ENCODE data around the gene IRAK3. TPM values are rescaled to one million over a fixed set of nuclear protein-coding genes. Genes with fewer than 3 reads are reported as not detected.

IRAK3 gene
- total RNA-seq, 1 donor from 2014 or later = 0.32 TPM

GRCh38 chr12:66247741-66248140 is 58.7 kb downstream of the IRAK3 start:
- DNase-seq (ENCODE audit: low read depth) = no peak

GRCh38 chr12:66251049-66251448 is 62.0 kb downstream of the IRAK3 start:
- DNase-seq (ENCODE audit: low read depth) = no peak

GRCh38 chr12:66252771-66253170 is 63.8 kb downstream of the IRAK3 start:
- DNase-seq (ENCODE audit: low read depth) = no peak

GRCh38 chr12:66255737-66256136 is 66.7 kb downstream of the IRAK3 start:
- no peak for DNase-seq (ENCODE audit: low read depth)

GRCh38 chr12:66258011-66258410 is 69.0 kb downstream of the IRAK3 start:
- DNase-seq (ENCODE audit: low read depth) = peak; percentile 18

- DNase-seq (ENCODE audit: low read depth) = no peak
Observed at GRCh38 chr12:66262737-66263136, 73.7 kb downstream of the IRAK3 start.

- no peak for DNase-seq (ENCODE audit: low read depth)
Observed at GRCh38 chr12:66268562-66268961, 79.5 kb downstream of the IRAK3 start.

GRCh38 chr12:66269142-66269541 is 80.1 kb downstream of the IRAK3 start:
- DNase-seq (ENCODE audit: low read depth) = no peak

GRCh38 chr12:66269757-66270383 is 80.9 kb downstream of the IRAK3 start:
- peak; percentile 51 for DNase-seq (ENCODE audit: low read depth)

- DNase-seq (ENCODE audit: low read depth) = no peak
Observed at GRCh38 chr12:66270613-66271012, 81.6 kb downstream of the IRAK3 start.

- DNase-seq (ENCODE audit: low read depth) = no peak
Observed at GRCh38 chr12:66272650-66273049, 83.6 kb downstream of the IRAK3 start.

GRCh38 chr12:66273147-66273546 is 84.1 kb downstream of the IRAK3 start:
- no peak for DNase-seq (ENCODE audit: low read depth)

- DNase-seq (ENCODE audit: low read depth) = no peak
Observed at GRCh38 chr12:66275040-66275439, 86.0 kb downstream of the IRAK3 start.

- peak; percentile 29 for DNase-seq (ENCODE audit: low read depth)
Observed at GRCh38 chr12:66279123-66279712, 90.2 kb downstream of the IRAK3 start.

- DNase-seq (ENCODE audit: low read depth) = no peak
Observed at GRCh38 chr12:66280561-66280960, 91.5 kb downstream of the IRAK3 start.

GRCh38 chr12:66282244-66282643 is 93.2 kb downstream of the IRAK3 start:
- no peak for DNase-seq (ENCODE audit: low read depth)

GRCh38 chr12:66287275-66287674 is 98.3 kb downstream of the IRAK3 start:
- DNase-seq (ENCODE audit: low read depth) = no peak

GRCh38 chr12:66288121-66288520 is 99.1 kb downstream of the IRAK3 start:
- no peak for DNase-seq (ENCODE audit: low read depth)

- DNase-seq (ENCODE audit: low read depth) = no peak
Observed at GRCh38 chr12:66289485-66289884, 100.5 kb downstream of the IRAK3 start.

GRCh38 chr12:66290716-66291200 is 101.7 kb downstream of the IRAK3 start:
- peak; percentile 12 for DNase-seq (ENCODE audit: low read depth)

GRCh38 chr12:66296176-66296683 is 107.2 kb downstream of the IRAK3 start:
- DNase-seq (ENCODE audit: low read depth) = no peak

- DNase-seq (ENCODE audit: low read depth) = no peak
Observed at GRCh38 chr12:66297080-66297479, 108.1 kb downstream of the IRAK3 start.

- DNase-seq (ENCODE audit: low read depth) = no peak
Observed at GRCh38 chr12:66297923-66298322, 108.9 kb downstream of the IRAK3 start.

Data from myocyte (in vitro differentiated cells).